BE2C (cell line): Measurements from ENCODE around the gene VEZT.
"Not testable (repeated sequence)": the region's sequence is repeated elsewhere in the genome, so short reads cannot be mapped to it uniquely, and the experiment has no call there.

Experiments used
- DNase-seq: peaks from one replicate; pipeline ENCODE4 v3.0.0-alpha.2; 2020
- H3K27me3 ChIP-seq: fragments of 250-450 bp; sonication (Bioruptor Pico); 2 replicates; pipeline ENCODE4 v1.5.1; 2020; ENCODE audit warnings: mild to moderate bottlenecking
- H3K36me3 ChIP-seq: fragments of 250-450 bp; sonication (Bioruptor Pico); 2 replicates; pipeline ENCODE4 v1.5.1; 2020; ENCODE audit warnings: mild to moderate bottlenecking
- H3K4me1 ChIP-seq: fragments of 250-450 bp; sonication (Bioruptor Pico); 2 replicates; pipeline ENCODE4 v1.5.1; 2020
- H3K4me3 ChIP-seq: 2 replicates; pipeline ENCODE4 v1.5.1; 2011; ENCODE audit warnings: low read depth, low read length
- H3K9me3 ChIP-seq: fragments of 250-450 bp; sonication (Bioruptor Pico); 2 replicates; pipeline ENCODE4 v1.5.1; 2020
- CTCF ChIP-seq: IDR thresholded peaks from 2 replicates; pipeline ENCODE4 v1.5.1; 2012; ENCODE audit warnings: mild to moderate bottlenecking, low read depth, low read length

VEZT gene

GRCh38 chr12:95237315-95237714 lies 19.7 kb downstream of the VEZT start:
- H3K4me1 ChIP-seq = peaks cover 6% of the 10 kb centered on the region
- no peaks in the 10 kb centered on the region for H3K27me3 ChIP-seq
- no peaks in the 10 kb centered on the region; the same call in 1 of the 2 replicates for H3K9me3 ChIP-seq
- DNase-seq = no peak
- no peak overlapping the region for H3K4me3 ChIP-seq
- no peak for TF ChIP-seq CTCF
- H3K36me3 ChIP-seq = peaks cover 14% of the 10 kb centered on the region

GRCh38 chr12:95238150-95238549 lies 20.5 kb downstream of the VEZT start:
- Histone ChIP-seq H3K9me3 (no peaks in the 10 kb centered on the region; the same call in 1 of the 2 replicates), H3K27me3 (no peaks in the 10 kb centered on the region), H3K4me3 (no peak overlapping the region), H3K4me1 (peaks cover 6% of the 10 kb centered on the region), H3K36me3 (peaks cover 19% of the 10 kb centered on the region)
- no peak for DNase-seq
- no peak for TF ChIP-seq CTCF

- H3K4me1 ChIP-seq = peaks cover 6% of the 10 kb centered on the region
- H3K4me3 ChIP-seq = no peak overlapping the region
- DNase-seq = no peak
- H3K9me3 ChIP-seq = no peaks in the 10 kb centered on the region; the same call in 1 of the 2 replicates
- no peaks in the 10 kb centered on the region for H3K27me3 ChIP-seq
- no peak for TF ChIP-seq CTCF
- H3K36me3 ChIP-seq = peaks cover 20% of the 10 kb centered on the region
These were observed 21.6 kb downstream of the VEZT start for GRCh38 chr12:95239216-95239615.

GRCh38 chr12:95239835-95240234 lies 22.2 kb downstream of the VEZT start:
- H3K36me3 ChIP-seq = peaks cover 17% of the 10 kb centered on the region
- H3K9me3 ChIP-seq, H3K4me1 ChIP-seq, DNase-seq, H3K4me3 ChIP-seq, H3K27me3 ChIP-seq: not testable (repeated sequence)

- peaks cover 6% of the 10 kb centered on the region for H3K4me1 ChIP-seq
- peaks cover 17% of the 10 kb centered on the region for H3K36me3 ChIP-seq
- DNase-seq = no peak
- H3K4me3 ChIP-seq = no peak overlapping the region
- no peaks in the 10 kb centered on the region for H3K27me3 ChIP-seq
- no peak for TF ChIP-seq CTCF
- H3K9me3 ChIP-seq = no peaks in the 10 kb centered on the region; the same call in 1 of the 2 replicates
These were observed 22.9 kb downstream of the VEZT start for GRCh38 chr12:95240556-95240955.

- not testable (repeated sequence) for H3K4me1 ChIP-seq, H3K4me3 ChIP-seq, H3K9me3 ChIP-seq, DNase-seq, H3K27me3 ChIP-seq
- peaks cover 17% of the 10 kb centered on the region for H3K36me3 ChIP-seq
These were observed 23.5 kb downstream of the VEZT start for GRCh38 chr12:95241138-95241537.

- Histone ChIP-seq H3K4me3 (no peak overlapping the region), H3K4me1 (peaks cover 6% of the 10 kb centered on the region), H3K36me3 (peaks cover 17% of the 10 kb centered on the region), H3K27me3 (no peaks in the 10 kb centered on the region), H3K9me3 (no peaks in the 10 kb centered on the region; the same call in 1 of the 2 replicates)
- TF ChIP-seq CTCF = no peak
- DNase-seq = no peak
These were observed 24.3 kb downstream of the VEZT start for GRCh38 chr12:95241761-95242506.
